GM23338 (cell line): Measurements from ENCODE around the gene DENND4A. TPM values are rescaled to one million over a fixed set of nuclear protein-coding genes. Genes with fewer than 3 reads are reported as not detected.

Source experiments
- JUNB ChIP-seq: IDR thresholded peaks from one replicate; pipeline ENCODE4 v1.6.1; 2016; ENCODE audit warnings: antibody characterized with exemption; ENCODE audit not compliant: unreplicated experiment
- NANOG ChIP-seq: IDR thresholded peaks from 2 replicates; pipeline ENCODE4 v1.6.1; 2016; ENCODE audit warnings: antibody characterized with exemption, borderline replicate concordance
- POLR2AphosphoS5 ChIP-seq: IDR thresholded peaks from 2 replicates; pipeline ENCODE4 v1.6.1; 2016; ENCODE audit warnings: antibody characterized with exemption, low read depth
- STAT1 ChIP-seq: IDR thresholded peaks from one replicate; pipeline ENCODE4 v1.6.1; 2016; ENCODE audit warnings: antibody characterized with exemption; ENCODE audit not compliant: unreplicated experiment
- ZNF114 ChIP-seq: fragments of 250-450 bp; sonication (Bioruptor Pico); IDR thresholded peaks from 2 replicates; pipeline ENCODE4 v1.5.0; 2020; ENCODE audit warnings: mild to moderate bottlenecking, moderate library complexity
- polyA plus RNA-seq: library from polyadenylated mRNA; unstranded; fragments of >200 nt; fragmentation: Nextera tagmentation; extraction: Ambion mirVana; gene quantifications from 2 replicates; pipeline ENCODE4 v1.2.1, GENCODE V29; 2016
- total RNA-seq: library from RNA; depleted of rRNA; stranded (reverse); fragments of >200 nt; shearing (Covaris generic); gene quantifications from 2 replicates; pipeline ENCODE4 v1.2.3, GENCODE V29; 2014
- TF ChIP-seq, protein P1 (sequence below): fragments of 250-450 bp; sonication (Bioruptor Pico); IDR thresholded peaks from 2 replicates; pipeline ENCODE4 v1.5.0; 2020; ENCODE audit warnings: mild to moderate bottlenecking, moderate library complexity
- TF ChIP-seq, protein P2 (sequence below): IDR thresholded peaks from 2 replicates; pipeline ENCODE4 v1.6.1; 2016; ENCODE audit warnings: antibody characterized with exemption
- TF ChIP-seq, protein P3 (sequence below), 2 experiments: fragments of 200-600 bp in 1 of 2; sonication (generic) in 1 of 2; conservative IDR thresholded peaks; 2 replicates each; pipeline versions ENCODE4 v1.5.1 to v1.6.1; 2016 to 2017; ENCODE audit warnings: antibody characterized with exemption in 2 of 2, low read depth in 2 of 2, mild to moderate bottlenecking in 2 of 2, moderate library complexity in 1 of 2

Gene DENND4A
- total and polyA plus RNA-seq, 2 experiments from 2014 or later, result 3.4 to 9.0 TPM

DNA sequence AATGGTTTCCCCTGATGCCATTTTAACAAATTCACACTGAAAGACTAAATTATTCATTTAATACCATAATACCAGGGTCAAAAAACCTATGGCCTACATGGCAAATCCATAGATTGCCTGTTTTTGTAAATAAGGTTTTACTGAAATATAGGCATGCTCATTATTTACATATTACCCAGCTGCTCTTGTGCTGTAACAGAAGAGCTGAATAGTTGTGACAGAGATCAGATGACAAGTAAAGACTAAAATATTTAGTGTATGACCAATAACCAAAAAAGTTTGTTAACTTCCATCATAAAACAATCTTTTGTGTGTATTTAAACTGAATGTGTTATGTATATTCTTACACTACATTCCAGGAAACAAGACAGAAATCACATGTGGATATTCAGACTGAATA is 60.2 kb downstream of the DENND4A start (continued):
- TF ChIP-seq, protein P1, sequence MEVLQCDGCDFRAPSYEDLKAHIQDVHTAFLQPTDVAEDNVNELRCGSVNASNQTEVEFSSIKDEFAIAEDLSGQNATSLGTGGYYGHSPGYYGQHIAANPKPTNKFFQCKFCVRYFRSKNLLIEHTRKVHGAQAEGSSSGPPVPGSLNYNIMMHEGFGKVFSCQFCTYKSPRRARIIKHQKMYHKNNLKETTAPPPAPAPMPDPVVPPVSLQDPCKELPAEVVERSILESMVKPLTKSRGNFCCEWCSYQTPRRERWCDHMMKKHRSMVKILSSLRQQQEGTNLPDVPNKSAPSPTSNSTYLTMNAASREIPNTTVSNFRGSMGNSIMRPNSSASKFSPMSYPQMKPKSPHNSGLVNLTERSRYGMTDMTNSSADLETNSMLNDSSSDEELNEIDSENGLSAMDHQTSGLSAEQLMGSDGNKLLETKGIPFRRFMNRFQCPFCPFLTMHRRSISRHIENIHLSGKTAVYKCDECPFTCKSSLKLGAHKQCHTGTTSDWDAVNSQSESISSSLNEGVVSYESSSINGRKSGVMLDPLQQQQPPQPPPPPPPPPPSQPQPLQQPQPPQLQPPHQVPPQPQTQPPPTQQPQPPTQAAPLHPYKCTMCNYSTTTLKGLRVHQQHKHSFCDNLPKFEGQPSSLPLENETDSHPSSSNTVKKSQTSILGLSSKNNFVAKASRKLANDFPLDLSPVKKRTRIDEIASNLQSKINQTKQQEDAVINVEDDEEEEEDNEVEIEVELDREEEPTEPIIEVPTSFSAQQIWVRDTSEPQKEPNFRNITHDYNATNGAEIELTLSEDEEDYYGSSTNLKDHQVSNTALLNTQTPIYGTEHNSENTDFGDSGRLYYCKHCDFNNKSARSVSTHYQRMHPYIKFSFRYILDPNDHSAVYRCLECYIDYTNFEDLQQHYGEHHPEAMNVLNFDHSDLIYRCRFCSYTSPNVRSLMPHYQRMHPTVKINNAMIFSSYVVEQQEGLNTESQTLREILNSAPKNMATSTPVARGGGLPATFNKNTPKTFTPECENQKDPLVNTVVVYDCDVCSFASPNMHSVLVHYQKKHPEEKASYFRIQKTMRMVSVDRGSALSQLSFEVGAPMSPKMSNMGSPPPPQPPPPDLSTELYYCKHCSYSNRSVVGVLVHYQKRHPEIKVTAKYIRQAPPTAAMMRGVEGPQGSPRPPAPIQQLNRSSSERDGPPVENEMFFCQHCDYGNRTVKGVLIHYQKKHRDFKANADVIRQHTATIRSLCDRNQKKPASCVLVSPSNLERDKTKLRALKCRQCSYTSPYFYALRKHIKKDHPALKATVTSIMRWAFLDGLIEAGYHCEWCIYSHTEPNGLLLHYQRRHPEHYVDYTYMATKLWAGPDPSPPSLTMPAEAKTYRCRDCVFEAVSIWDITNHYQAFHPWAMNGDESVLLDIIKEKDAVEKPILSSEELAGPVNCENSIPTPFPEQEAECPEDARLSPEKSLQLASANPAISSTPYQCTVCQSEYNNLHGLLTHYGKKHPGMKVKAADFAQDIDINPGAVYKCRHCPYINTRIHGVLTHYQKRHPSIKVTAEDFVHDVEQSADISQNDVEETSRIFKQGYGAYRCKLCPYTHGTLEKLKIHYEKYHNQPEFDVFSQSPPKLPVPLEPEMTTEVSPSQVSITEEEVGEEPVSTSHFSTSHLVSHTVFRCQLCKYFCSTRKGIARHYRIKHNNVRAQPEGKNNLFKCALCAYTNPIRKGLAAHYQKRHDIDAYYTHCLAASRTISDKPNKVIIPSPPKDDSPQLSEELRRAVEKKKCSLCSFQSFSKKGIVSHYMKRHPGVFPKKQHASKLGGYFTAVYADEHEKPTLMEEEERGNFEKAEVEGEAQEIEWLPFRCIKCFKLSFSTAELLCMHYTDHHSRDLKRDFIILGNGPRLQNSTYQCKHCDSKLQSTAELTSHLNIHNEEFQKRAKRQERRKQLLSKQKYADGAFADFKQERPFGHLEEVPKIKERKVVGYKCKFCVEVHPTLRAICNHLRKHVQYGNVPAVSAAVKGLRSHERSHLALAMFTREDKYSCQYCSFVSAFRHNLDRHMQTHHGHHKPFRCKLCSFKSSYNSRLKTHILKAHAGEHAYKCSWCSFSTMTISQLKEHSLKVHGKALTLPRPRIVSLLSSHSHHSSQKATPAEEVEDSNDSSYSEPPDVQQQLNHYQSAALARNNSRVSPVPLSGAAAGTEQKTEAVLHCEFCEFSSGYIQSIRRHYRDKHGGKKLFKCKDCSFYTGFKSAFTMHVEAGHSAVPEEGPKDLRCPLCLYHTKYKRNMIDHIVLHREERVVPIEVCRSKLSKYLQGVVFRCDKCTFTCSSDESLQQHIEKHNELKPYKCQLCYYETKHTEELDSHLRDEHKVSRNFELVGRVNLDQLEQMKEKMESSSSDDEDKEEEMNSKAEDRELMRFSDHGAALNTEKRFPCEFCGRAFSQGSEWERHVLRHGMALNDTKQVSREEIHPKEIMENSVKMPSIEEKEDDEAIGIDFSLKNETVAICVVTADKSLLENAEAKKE, result no peak
- no peak for TF ChIP-seq JUNB
- TF ChIP-seq NANOG, result no peak
- TF ChIP-seq STAT1, result no peak
- TF ChIP-seq, protein P2, sequence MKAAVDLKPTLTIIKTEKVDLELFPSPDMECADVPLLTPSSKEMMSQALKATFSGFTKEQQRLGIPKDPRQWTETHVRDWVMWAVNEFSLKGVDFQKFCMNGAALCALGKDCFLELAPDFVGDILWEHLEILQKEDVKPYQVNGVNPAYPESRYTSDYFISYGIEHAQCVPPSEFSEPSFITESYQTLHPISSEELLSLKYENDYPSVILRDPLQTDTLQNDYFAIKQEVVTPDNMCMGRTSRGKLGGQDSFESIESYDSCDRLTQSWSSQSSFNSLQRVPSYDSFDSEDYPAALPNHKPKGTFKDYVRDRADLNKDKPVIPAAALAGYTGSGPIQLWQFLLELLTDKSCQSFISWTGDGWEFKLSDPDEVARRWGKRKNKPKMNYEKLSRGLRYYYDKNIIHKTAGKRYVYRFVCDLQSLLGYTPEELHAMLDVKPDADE, result no peak
- TF ChIP-seq POLR2AphosphoS5, result no peak
- TF ChIP-seq, protein P3, sequence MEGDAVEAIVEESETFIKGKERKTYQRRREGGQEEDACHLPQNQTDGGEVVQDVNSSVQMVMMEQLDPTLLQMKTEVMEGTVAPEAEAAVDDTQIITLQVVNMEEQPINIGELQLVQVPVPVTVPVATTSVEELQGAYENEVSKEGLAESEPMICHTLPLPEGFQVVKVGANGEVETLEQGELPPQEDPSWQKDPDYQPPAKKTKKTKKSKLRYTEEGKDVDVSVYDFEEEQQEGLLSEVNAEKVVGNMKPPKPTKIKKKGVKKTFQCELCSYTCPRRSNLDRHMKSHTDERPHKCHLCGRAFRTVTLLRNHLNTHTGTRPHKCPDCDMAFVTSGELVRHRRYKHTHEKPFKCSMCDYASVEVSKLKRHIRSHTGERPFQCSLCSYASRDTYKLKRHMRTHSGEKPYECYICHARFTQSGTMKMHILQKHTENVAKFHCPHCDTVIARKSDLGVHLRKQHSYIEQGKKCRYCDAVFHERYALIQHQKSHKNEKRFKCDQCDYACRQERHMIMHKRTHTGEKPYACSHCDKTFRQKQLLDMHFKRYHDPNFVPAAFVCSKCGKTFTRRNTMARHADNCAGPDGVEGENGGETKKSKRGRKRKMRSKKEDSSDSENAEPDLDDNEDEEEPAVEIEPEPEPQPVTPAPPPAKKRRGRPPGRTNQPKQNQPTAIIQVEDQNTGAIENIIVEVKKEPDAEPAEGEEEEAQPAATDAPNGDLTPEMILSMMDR (conservative IDR thresholded peaks at IDR 0.05; ENCODE audit: low read depth in 2 of 2), result no peak
- no peak for TF ChIP-seq ZNF114
